ENCODE results near the gene DYNC1LI1. TPM values are rescaled to one million over a fixed set of nuclear protein-coding genes. Genes with fewer than 3 reads are reported as not detected.
"Not testable (repeated sequence)": the region's sequence is repeated elsewhere in the genome, so short reads cannot be mapped to it uniquely, and the experiment has no call there.

The DYNC1LI1 gene
- polyA plus RNA-seq, 1 of the 3 experiments (the other 2 are of a cell fraction), result 15.4 TPM

- no peak overlapping the region for H3K4me2 ChIP-seq
- H3K27ac ChIP-seq (ENCODE audit: low read depth in 2 of 2, low read length in 1 of 2), result no peak overlapping the region
- H3K9me3 ChIP-seq, result no peaks in the 10 kb centered on the region
- H3K9me2 ChIP-seq, result no peaks in the 10 kb centered on the region
- no peak for DNase-seq
- no peaks in the 10 kb centered on the region for H3K27me3 ChIP-seq (ENCODE audit: insufficient read depth)
- H4K20me1 ChIP-seq (ENCODE audit: insufficient read depth), result no peaks in the 10 kb centered on the region
- H3K79me2 ChIP-seq (ENCODE audit: insufficient read depth), result no peaks in the 10 kb centered on the region
- TF ChIP-seq USF2 (IDR thresholded peaks at IDR 0.05; ENCODE audit: borderline replicate concordance, low read depth, low read length) (no peak), ZBTB33 (IDR thresholded peaks at IDR 0.05; ENCODE audit: borderline replicate concordance, low read depth) (no peak), RCOR1 (IDR thresholded peaks at IDR 0.05; ENCODE audit: low read length) (no peak), RFX5 (IDR thresholded peaks at IDR 0.05; ENCODE audit: low read length) (no peak), TCF12 (IDR thresholded peaks at IDR 0.05) (no peak), YY1 (IDR thresholded peaks at IDR 0.05; ENCODE audit: low read depth) (no peak), SIN3A (IDR thresholded peaks at IDR 0.05; ENCODE audit: borderline replicate concordance, low read depth, low read length) (no peak), NRF1 (IDR thresholded peaks at IDR 0.05; ENCODE audit: low read depth, low read length) (no peak), TEAD4 (IDR thresholded peaks at IDR 0.05; ENCODE audit: borderline replicate concordance, insufficient read depth) (no peak), PBX3 (IDR thresholded peaks at IDR 0.05) (no peak)
- CTCF ChIA-PET, result interaction anchor here (3.5 kb wide), 1 partner anchor 15 kb away, joined by 11 read pairs; no protein-coding TSS in a partner anchor
- H3K4me1 ChIP-seq (ENCODE audit: control insufficient read depth in 1 of 2, insufficient read depth in 2 of 2, low read depth in 1 of 2, low read length in 1 of 2), result no peaks in the 10 kb centered on the region
- POLR2A ChIA-PET, result no interaction called here
- H3K36me3 ChIP-seq (replicated peaks in 1 of 2; ENCODE audit: control insufficient read depth in 1 of 2, insufficient read depth in 2 of 2, low read length in 1 of 2), result peaks cover 42 to 64% of the 10 kb centered on the region in 2 experiments
- H3K9ac ChIP-seq, result no peak overlapping the region
- H2AFZ ChIP-seq (ENCODE audit: low read depth), result no peak overlapping the region
- H3K4me3 ChIP-seq (ENCODE audit: low read depth in 2 of 2, low read length in 1 of 2), result no peak overlapping the region
- H3F3A ChIP-seq (replicated peaks; ENCODE audit: insufficient read depth), result peaks cover 4% of the 10 kb centered on the region
These were observed 44.9 kb downstream of the DYNC1LI1 start for GRCh38 chr3:32525720-32526119.

- no peaks in the 10 kb centered on the region for H3K4me1 ChIP-seq (ENCODE audit: control insufficient read depth in 1 of 2, insufficient read depth in 2 of 2, low read depth in 1 of 2, low read length in 1 of 2)
- no peak overlapping the region for H3K9ac ChIP-seq
- H4K20me1 ChIP-seq (ENCODE audit: insufficient read depth), result no peaks in the 10 kb centered on the region
- H3K9me3 ChIP-seq, result no peaks in the 10 kb centered on the region
- no peak for TF ChIP-seq SMC3 (IDR thresholded peaks at IDR 0.05; ENCODE audit: low read depth, low read length)
- no peak for TF ChIP-seq RCOR1 (IDR thresholded peaks at IDR 0.05; ENCODE audit: low read length)
- no peak overlapping the region for H3K4me2 ChIP-seq
- peaks cover 22 to 41% of the 10 kb centered on the region in 2 experiments for H3K36me3 ChIP-seq (replicated peaks in 1 of 2; ENCODE audit: control insufficient read depth in 1 of 2, insufficient read depth in 2 of 2, low read length in 1 of 2)
- CTCF ChIA-PET, result interaction anchor here (1.3 kb wide), 2 partner anchors 9 to 142 kb away, joined by 3 to 4 read pairs; no protein-coding TSS in a partner anchor
- peaks cover 4% of the 10 kb centered on the region for H3F3A ChIP-seq (replicated peaks; ENCODE audit: insufficient read depth)
- H3K27me3 ChIP-seq (ENCODE audit: insufficient read depth), result no peaks in the 10 kb centered on the region
- H2AFZ ChIP-seq (ENCODE audit: low read depth), result no peak overlapping the region
- DNase-seq, result no peak
- no peak overlapping the region for H3K4me3 ChIP-seq (ENCODE audit: low read depth in 2 of 2, low read length in 1 of 2)
- POLR2A ChIA-PET, result no interaction called here
- H3K27ac ChIP-seq (ENCODE audit: low read depth in 2 of 2, low read length in 1 of 2), result no peak overlapping the region
- WGBS (ENCODE audit: low lambda C conversion rate), result 95% methylated on average over 7 of the region's 7 CpGs
- H3K79me2 ChIP-seq (ENCODE audit: insufficient read depth), result no peaks in the 10 kb centered on the region
- no peaks in the 10 kb centered on the region for H3K9me2 ChIP-seq
These were observed 48.0 kb downstream of the DYNC1LI1 start for GRCh38 chr3:32522682-32523081.

GRCh38 chr3:32518921-32519320 lies 51.7 kb downstream of the DYNC1LI1 start:
- not testable (repeated sequence) for H3K36me3 ChIP-seq (replicated peaks in 1 of 2; ENCODE audit: control insufficient read depth in 1 of 2, insufficient read depth in 2 of 2, low read length in 1 of 2); H3K79me2 ChIP-seq (ENCODE audit: insufficient read depth); H3K4me3 ChIP-seq (ENCODE audit: low read depth in 2 of 2, low read length in 1 of 2); H3K4me2 ChIP-seq; H4K20me1 ChIP-seq (ENCODE audit: insufficient read depth); DNase-seq; H2AFZ ChIP-seq (ENCODE audit: low read depth); H3K9me3 ChIP-seq; H3K9me2 ChIP-seq; H3F3A ChIP-seq (replicated peaks; ENCODE audit: insufficient read depth); H3K27me3 ChIP-seq (ENCODE audit: insufficient read depth); H3K27ac ChIP-seq (ENCODE audit: low read depth in 2 of 2, low read length in 1 of 2); H3K9ac ChIP-seq; H3K4me1 ChIP-seq (ENCODE audit: control insufficient read depth in 1 of 2, insufficient read depth in 2 of 2, low read depth in 1 of 2, low read length in 1 of 2)
- CTCF ChIA-PET, result interaction anchor here (0.6 to 3.1 kb wide), 3 partner anchors 9 to 146 kb away, joined by 3 to 17 read pairs (median 3); no protein-coding TSS in a partner anchor
- WGBS (ENCODE audit: low lambda C conversion rate), result 96% methylated on average over 5 of the region's 5 CpGs
- POLR2A ChIA-PET, result interaction anchor here (0.5 kb wide), 1 partner anchor 135 kb away, joined by 7 read pairs; no protein-coding TSS in a partner anchor

GRCh38 chr3:32516751-32517150 lies 53.9 kb downstream of the DYNC1LI1 start:
- CTCF ChIA-PET; H4K20me1 ChIP-seq (ENCODE audit: insufficient read depth); H3F3A ChIP-seq (replicated peaks; ENCODE audit: insufficient read depth); H3K27me3 ChIP-seq (ENCODE audit: insufficient read depth); H3K27ac ChIP-seq (ENCODE audit: low read depth in 2 of 2, low read length in 1 of 2); H3K79me2 ChIP-seq (ENCODE audit: insufficient read depth); H3K9me3 ChIP-seq; H2AFZ ChIP-seq (ENCODE audit: low read depth); H3K9me2 ChIP-seq; H3K4me1 ChIP-seq (ENCODE audit: control insufficient read depth in 1 of 2, insufficient read depth in 2 of 2, low read depth in 1 of 2, low read length in 1 of 2); H3K4me2 ChIP-seq; H3K4me3 ChIP-seq (ENCODE audit: low read depth in 2 of 2, low read length in 1 of 2); H3K9ac ChIP-seq; H3K36me3 ChIP-seq (replicated peaks in 1 of 2; ENCODE audit: control insufficient read depth in 1 of 2, insufficient read depth in 2 of 2, low read length in 1 of 2); DNase-seq: not testable (repeated sequence)
- POLR2A ChIA-PET, result interaction anchor here (0.7 kb wide), 1 partner anchor 18 kb away, joined by 3 read pairs; no protein-coding TSS in a partner anchor
- WGBS (ENCODE audit: low lambda C conversion rate), result 97% methylated on average over 9 of the region's 9 CpGs

All from SK-N-SH (cell line).